GM23248 (cell line): Measurements from ENCODE around the gene FAM81A.

Source experiments
- EZH2 ChIP-seq: fragments of 200-600 bp; sonication (generic); IDR thresholded peaks from 2 replicates; pipeline ENCODE4 v1.6.1; 2018; ENCODE audit warnings: antibody characterized with exemption, mild to moderate bottlenecking; ENCODE audit not compliant: insufficient read depth, poor library complexity, severe bottlenecking
- EZH2phosphoT487 ChIP-seq: fragments of 200-600 bp; sonication (generic); IDR thresholded peaks from 2 replicates; pipeline ENCODE4 v1.6.1; 2018; ENCODE audit warnings: antibody characterized with exemption, moderate library complexity, mild to moderate bottlenecking, low read depth; ENCODE audit not compliant: insufficient read depth

DNA sequence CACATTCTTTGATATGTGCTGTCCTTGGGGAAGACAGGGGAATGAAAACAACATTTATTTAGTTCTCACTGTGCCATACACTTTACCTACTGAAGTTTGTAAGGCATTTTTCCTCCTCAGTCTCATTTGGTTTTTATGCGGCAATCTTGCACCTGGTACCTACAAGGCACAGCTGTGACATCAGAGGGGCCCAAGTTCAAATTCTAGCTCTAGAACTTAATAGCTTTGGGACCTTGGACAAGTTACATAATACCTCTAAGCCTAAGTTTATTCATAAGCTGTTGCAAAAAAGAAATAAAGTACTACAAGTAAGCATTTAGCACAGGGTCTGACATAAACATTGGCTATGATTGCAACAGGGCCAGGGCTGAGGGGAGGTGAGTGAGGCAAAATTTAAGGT, 5.6 kb upstream of the FAM81A start:
- TF ChIP-seq EZH2phosphoT487, result no peak
- no peak for TF ChIP-seq EZH2
